H1 (cell line): Measurements from ENCODE around the gene WDFY3. TPM values are rescaled to one million over a fixed set of nuclear protein-coding genes. Genes with fewer than 3 reads are reported as not detected.

Source experiments
- CTCF ChIA-PET: fragments of 300-600 bp; sonication (Branson Sonifier 250); formaldehyde crosslinking; loops from one replicate; lab custom pipeline; 2021; ENCODE audit not compliant: partially characterized antibody; lab: Charles Lee
- POLR2A ChIA-PET: fragments of 300-600 bp; sonication (Branson Sonifier 250); formaldehyde crosslinking; loops from one replicate; lab custom pipeline; 2021; ENCODE audit warnings: inconsistent platforms; ENCODE audit not compliant: partially characterized antibody; lab: Charles Lee
- DNase-seq, 2 experiments: peaks; one replicate each; pipeline versions ENCODE4 v3.0.0 to v3.0.0-alpha.2; 2010 to 2022; ENCODE audit warnings: low spot score in 2 of 2, low read depth in 1 of 2, mixed read lengths in 1 of 2
- FAIRE-seq: peaks from 2 replicates; lab custom pipeline; 2011; peaks lifted over from hg19 to GRCh38; lab: Jason Lieb, UNC
- H2AFZ ChIP-seq: 2 replicates; pipeline ENCODE4 v1.8.1; 2012; ENCODE audit warnings: low read length, inconsistent platforms
- H2AK5ac ChIP-seq: 2 replicates; pipeline ENCODE4 v1.6.1; 2013; ENCODE audit warnings: low read depth, low read length
- H2BK120ac ChIP-seq: replicated peaks from 2 replicates; pipeline ENCODE3; 2013; ENCODE audit warnings: low read depth, low read length, inconsistent platforms
- H2BK12ac ChIP-seq: 2 replicates; pipeline ENCODE4 v1.6.1; 2013; ENCODE audit warnings: low read depth, low read length
- H2BK15ac ChIP-seq: 2 replicates; pipeline ENCODE4 v1.6.1; 2013; ENCODE audit warnings: low read length
- H2BK20ac ChIP-seq: 2 replicates; pipeline ENCODE4 v1.6.1; 2013; ENCODE audit warnings: low read length
- H2BK5ac ChIP-seq: 2 replicates; pipeline ENCODE4 v1.6.1; 2013; ENCODE audit warnings: low read depth, low read length
- H3K14ac ChIP-seq: 2 replicates; pipeline ENCODE4 v1.6.1; 2013; ENCODE audit warnings: inconsistent platforms; ENCODE audit not compliant: insufficient read length
- H3K18ac ChIP-seq: 2 replicates; pipeline ENCODE4 v1.6.1; 2013; ENCODE audit warnings: low read length; ENCODE audit errors: extremely low read depth
- H3K23ac ChIP-seq: 2 replicates; pipeline ENCODE4 v1.6.1; 2013; ENCODE audit warnings: inconsistent platforms; ENCODE audit not compliant: insufficient read length
- H3K23me2 ChIP-seq: 2 replicates; pipeline ENCODE4 v1.6.1; 2013; ENCODE audit warnings: low read depth, low read length
- H3K27ac ChIP-seq: 2 replicates; pipeline ENCODE4 v1.6.1; 2011; ENCODE audit warnings: low read depth, low read length, inconsistent platforms
- H3K27me3 ChIP-seq, 4 experiments: replicated peaks in 1 of 4; 1 replicate in 1 of 4; 2 replicates in 3 of 4; pipeline versions ENCODE4 v1.6.1 to v1.8.1; 2011 to 2013; ENCODE audit warnings: low read length in 3 of 4, mild to moderate bottlenecking in 3 of 4, inconsistent platforms in 2 of 4, mixed read lengths in 2 of 4, moderate library complexity in 1 of 4; ENCODE audit not compliant: control insufficient read depth in 3 of 4, insufficient read depth in 3 of 4; ENCODE audit errors: extremely low read depth in 1 of 4
- H3K36me3 ChIP-seq, 4 experiments: 2 replicates each; pipeline versions ENCODE4 v1.6.1 to v1.8.1; 2011 to 2013; ENCODE audit warnings: mild to moderate bottlenecking in 4 of 4, low read length in 3 of 4, moderate library complexity in 2 of 4, control low read depth in 1 of 4, inconsistent platforms in 1 of 4; ENCODE audit not compliant: insufficient read depth in 4 of 4, control insufficient read depth in 2 of 4
- H3K4ac ChIP-seq: replicated peaks from 2 replicates; pipeline ENCODE3; 2013; ENCODE audit warnings: low read length, low read depth, mixed read lengths, inconsistent platforms; ENCODE audit not compliant: insufficient read length
- H3K4me1 ChIP-seq, 4 experiments: replicated peaks in 1 of 4; 1 replicate in 1 of 4; 2 replicates in 3 of 4; pipeline versions ENCODE4 v1.6.1 to v1.8.1; 2011 to 2013; ENCODE audit warnings: low read length in 3 of 4, inconsistent platforms in 2 of 4, mixed read lengths in 1 of 4; ENCODE audit not compliant: insufficient read depth in 4 of 4, control insufficient read depth in 3 of 4
- H3K4me2 ChIP-seq, 2 experiments: 2 replicates each; pipeline versions ENCODE4 v1.6.1 to v1.8.1; 2011 to 2013; ENCODE audit warnings: low read depth in 2 of 2, low read length in 2 of 2, control low read depth in 1 of 2, inconsistent platforms in 1 of 2, mild to moderate bottlenecking in 1 of 2; ENCODE audit not compliant: insufficient read depth in 1 of 2
- H3K4me3 ChIP-seq, 4 experiments: fragments of 200-600, 300-600 bp in 1 of 4; sonication (generic), shearing (Covaris generic), sonication (Bioruptor Twin) in 1 of 4; 2 replicates each; pipeline versions ENCODE4 v1.5.1 to v1.8.1; 2011 to 2016; ENCODE audit warnings: low read length in 4 of 4, low read depth in 3 of 4, control low read depth in 2 of 4, inconsistent platforms in 2 of 4, mild to moderate bottlenecking in 2 of 4, mixed read lengths in 1 of 4, moderate library complexity in 1 of 4; ENCODE audit not compliant: insufficient read depth in 2 of 4; ENCODE audit errors: extremely low read depth in 1 of 4
- H3K56ac ChIP-seq: replicated peaks from 2 replicates; pipeline ENCODE3; 2013; ENCODE audit warnings: low read depth, mild to moderate bottlenecking, mixed read lengths, low read length, inconsistent platforms; ENCODE audit not compliant: insufficient read length
- H3K79me1 ChIP-seq: 2 replicates; pipeline ENCODE4 v1.6.1; 2013; ENCODE audit warnings: low read depth, low read length, control low read depth
- H3K79me2 ChIP-seq, 2 experiments: 2 replicates each; pipeline versions ENCODE4 v1.6.1 to v1.8.1; 2012 to 2013; ENCODE audit warnings: low read length in 2 of 2, mild to moderate bottlenecking in 2 of 2, inconsistent platforms in 1 of 2; ENCODE audit not compliant: insufficient read depth in 2 of 2, control insufficient read depth in 1 of 2
- H3K9ac ChIP-seq, 4 experiments: replicated peaks in 1 of 4; 1 replicate in 1 of 4; 2 replicates in 3 of 4; pipeline versions ENCODE4 v1.6.1 to v1.8.1; 2011 to 2013; ENCODE audit warnings: low read depth in 3 of 4, low read length in 3 of 4, control low read depth in 2 of 4, mild to moderate bottlenecking in 2 of 4, moderate library complexity in 2 of 4, inconsistent platforms in 1 of 4; ENCODE audit errors: extremely low read depth in 1 of 4
- H3K9me3 ChIP-seq, 2 experiments: 2 replicates each; pipeline versions ENCODE4 v1.6.1 to v1.8.1; 2012 to 2013; ENCODE audit warnings: mild to moderate bottlenecking in 2 of 2, moderate library complexity in 2 of 2, control low read depth in 1 of 2, inconsistent platforms in 1 of 2, low read depth in 1 of 2, low read length in 1 of 2, mixed read lengths in 1 of 2; ENCODE audit not compliant: insufficient read depth in 2 of 2
- H4K20me1 ChIP-seq, 2 experiments: replicated peaks in 1 of 2; 2 replicates each; pipeline versions ENCODE3 to v1.8.1; 2011 to 2013; ENCODE audit warnings: inconsistent platforms in 2 of 2, low read length in 2 of 2, mild to moderate bottlenecking in 1 of 2; ENCODE audit not compliant: insufficient read depth in 2 of 2, control insufficient read depth in 1 of 2
- H4K5ac ChIP-seq: 2 replicates; pipeline ENCODE4 v1.6.1; 2013; ENCODE audit warnings: low read length, low read depth, mixed read lengths, inconsistent platforms; ENCODE audit not compliant: insufficient read length
- H4K8ac ChIP-seq: 2 replicates; pipeline ENCODE4 v1.8.0; 2013; ENCODE audit warnings: mild to moderate bottlenecking, moderate library complexity, low read length, inconsistent platforms; ENCODE audit not compliant: insufficient read depth; ENCODE audit errors: extremely low read depth
- H4K91ac ChIP-seq: replicated peaks from 2 replicates; pipeline ENCODE3; 2013; ENCODE audit warnings: low read length, mixed read lengths, inconsistent platforms; ENCODE audit not compliant: insufficient read length
- BACH1 ChIP-seq: IDR thresholded peaks from 2 replicates; pipeline ENCODE4 v1.6.1; 2012; ENCODE audit warnings: low read length, improper control_type of control experiment
- CBX8 ChIP-seq: fragments of 300-800, 300-1000 bp; sonication (generic); IDR thresholded peaks from 2 replicates; pipeline ENCODE4 v1.7.1; 2016; ENCODE audit warnings: low read depth, low read length, borderline replicate concordance
- CEBPB ChIP-seq: IDR thresholded peaks from 2 replicates; pipeline ENCODE4 v1.6.1; 2012; ENCODE audit warnings: low read depth, low read length
- CHD2 ChIP-seq: IDR thresholded peaks from 2 replicates; pipeline ENCODE4 v1.6.1; 2012; ENCODE audit warnings: low read length, improper control_type of control experiment
- JUN ChIP-seq: IDR thresholded peaks from 2 replicates; pipeline ENCODE4 v1.6.1; 2011; ENCODE audit warnings: low read depth, mild to moderate bottlenecking, improper control_type of control experiment, low read length
- MAX ChIP-seq: IDR thresholded peaks from 2 replicates; pipeline ENCODE4 v1.6.1; 2012; ENCODE audit warnings: inconsistent platforms
- PHF8 ChIP-seq: fragments of 200-600 bp; sonication (generic); conservative IDR thresholded peaks from 2 replicates; pipeline ENCODE4 v1.7.1; 2012; ENCODE audit warnings: low read depth, mild to moderate bottlenecking, inconsistent platforms, low read length, moderate library complexity
- RAD21 ChIP-seq, 2 experiments: IDR thresholded peaks in 1 of 2; conservative IDR thresholded peaks in 1 of 2; 2 replicates each; pipeline ENCODE4 v1.6.1; 2011; ENCODE audit warnings: low read depth in 2 of 2, low read length in 2 of 2, improper control_type of control experiment in 1 of 2, inconsistent platforms in 1 of 2, mild to moderate bottlenecking in 1 of 2, moderate library complexity in 1 of 2
- RXRA ChIP-seq: IDR thresholded peaks from 2 replicates; pipeline ENCODE4 v1.6.1; 2011; ENCODE audit warnings: low read depth, mild to moderate bottlenecking, low read length, moderate library complexity; ENCODE audit not compliant: insufficient read depth
- TAF7 ChIP-seq: optimal IDR thresholded peaks from 2 replicates; pipeline ENCODE3; 2011; ENCODE audit warnings: low read depth, mild to moderate bottlenecking, inconsistent platforms, low read length, moderate library complexity, borderline replicate concordance
- TCF12 ChIP-seq: IDR thresholded peaks from 2 replicates; pipeline ENCODE4 v1.6.1; 2011; ENCODE audit warnings: low read depth, mild to moderate bottlenecking, low read length
- WGBS, 2 experiments: shearing (Covaris generic) in 1 of 2; methylation state at CpG; one replicate each; pipeline versions ENCODE4 v1.1.6 to v1.1.7; 2013 to 2015; ENCODE audit warnings: low lambda C conversion rate in 2 of 2, mixed read lengths in 2 of 2, inconsistent platforms in 1 of 2, low coverage in 1 of 2, missing lambda C conversion rate in 1 of 2; ENCODE audit not compliant: insufficient replicate concordance in 2 of 2, insufficient coverage in 1 of 2, insufficient read length in 1 of 2; ENCODE audit errors: extremely low coverage in 1 of 2, missing lambda C conversion rate in 1 of 2; 5-methylcytosine and 5-hydroxymethylcytosine counted together
- polyA plus RNA-seq, 7 experiments: library from polyadenylated mRNA; depleted of rRNA in 3 of 7; stranded (reverse) in 5 of 7; unstranded in 2 of 7; fragments of >200 nt in 5 of 7; fragments of 200-250 nt in 2 of 7; gene quantifications; 1 replicate in 5 of 7; 2 replicates in 1 of 7; 4 replicates in 1 of 7; pipeline versions ENCODE4 v1.2.1 to v1.2.3, GENCODE V29; 2011 to 2013; ENCODE audit warnings: missing spikeins in 2 of 7, mixed read lengths in 2 of 7
- total RNA-seq: library from RNA; stranded (reverse); fragmentation: NEBNext Ultra II Directional; extraction: Animal tissue kit (Norgen Biotek cat#: 25700); gene quantifications from 2 replicates; pipeline ENCODE4 v1.2.1, GENCODE V29; 2021
- TF ChIP-seq, protein P1 (sequence below): IDR thresholded peaks from 2 replicates; pipeline ENCODE4 v1.6.1; 2012; ENCODE audit warnings: low read length, inconsistent platforms

The WDFY3 gene
- total and polyA plus RNA-seq, 2 of the 8 experiments (the other 6 are each of a cell fraction or from before 2014, with no cell fraction given), result 25.6 to 62.4 TPM

GRCh38 chr4:84796394-84796793 lies 170.1 kb downstream of the WDFY3 start:
- no peaks in the 10 kb centered on the region for H3K27me3 ChIP-seq
- ChIA-PET POLR2A (no interaction called here), CTCF (no interaction called here)
- H3K27ac ChIP-seq, result no peak overlapping the region
- WGBS, 2 experiments, result 94% methylated on average over 3 of the region's 3 CpGs; no CpG with 5 or more reads in 1 of the 2 experiments
- DNase-seq, result no peak
- H2BK12ac ChIP-seq, result no peak overlapping the region
- H2BK20ac ChIP-seq, result no peak overlapping the region
- TF ChIP-seq BACH1 (no peak), CBX8 (no peak), CHD2 (no peak), JUN (no peak), TAF7 (no peak), TCF12 (no peak), RXRA (no peak), PHF8 (no peak), CEBPB (no peak), RAD21 (IDR thresholded peaks at IDR 0.05 in 1 of 2, conservative IDR thresholded peaks at IDR 0.05 in 1 of 2; ENCODE audit: low read depth in 2 of 2, low read length in 2 of 2) (no peak), MAX (no peak)
- TF ChIP-seq, protein P1, sequence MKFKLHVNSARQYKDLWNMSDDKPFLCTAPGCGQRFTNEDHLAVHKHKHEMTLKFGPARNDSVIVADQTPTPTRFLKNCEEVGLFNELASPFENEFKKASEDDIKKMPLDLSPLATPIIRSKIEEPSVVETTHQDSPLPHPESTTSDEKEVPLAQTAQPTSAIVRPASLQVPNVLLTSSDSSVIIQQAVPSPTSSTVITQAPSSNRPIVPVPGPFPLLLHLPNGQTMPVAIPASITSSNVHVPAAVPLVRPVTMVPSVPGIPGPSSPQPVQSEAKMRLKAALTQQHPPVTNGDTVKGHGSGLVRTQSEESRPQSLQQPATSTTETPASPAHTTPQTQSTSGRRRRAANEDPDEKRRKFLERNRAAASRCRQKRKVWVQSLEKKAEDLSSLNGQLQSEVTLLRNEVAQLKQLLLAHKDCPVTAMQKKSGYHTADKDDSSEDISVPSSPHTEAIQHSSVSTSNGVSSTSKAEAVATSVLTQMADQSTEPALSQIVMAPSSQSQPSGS, result no peak
- H3K18ac ChIP-seq, result no peak overlapping the region
- H3K56ac ChIP-seq, result no peak overlapping the region
- H3K79me1 ChIP-seq, result no peaks in the 10 kb centered on the region; the same call in 1 of the 2 replicates
- H2AFZ ChIP-seq, result no peak overlapping the region
- no peak overlapping the region for H2BK15ac ChIP-seq
- no peak overlapping the region for H3K4me3 ChIP-seq
- H3K23me2 ChIP-seq, result no peaks in the 10 kb centered on the region
- H3K4me1 ChIP-seq, result no peaks in the 10 kb centered on the region
- no peak overlapping the region for H4K8ac ChIP-seq
- no peak overlapping the region for H3K9ac ChIP-seq
- no peaks in the 10 kb centered on the region for H3K9me3 ChIP-seq
- H3K36me3 ChIP-seq, result peaks cover 0 to 25% (median 5%) of the 10 kb centered on the region in 4 experiments; a peak in 3 of 8 replicates
- no peak for FAIRE-seq
- no peaks in the 10 kb centered on the region for H4K20me1 ChIP-seq
- no peak overlapping the region for H4K5ac ChIP-seq
- no peak overlapping the region for H2AK5ac ChIP-seq
- H2BK120ac ChIP-seq, result no peak overlapping the region
- no peaks in the 10 kb centered on the region for H3K79me2 ChIP-seq
- no peak overlapping the region for H2BK5ac ChIP-seq
- H4K91ac ChIP-seq, result no peak overlapping the region
- H3K23ac ChIP-seq, result no peak overlapping the region
- no peak overlapping the region for H3K4ac ChIP-seq
- H3K4me2 ChIP-seq, result no peak overlapping the region
- no peak overlapping the region for H3K14ac ChIP-seq
